RWPE1 (cell line): ENCODE results near the gene IMMP2L.

Experiments used
- CTCF ChIA-PET: fragments of 350-600 bp; sonication (Branson Sonifier 250); formaldehyde crosslinking; extraction: SDS; loops from one replicate; lab custom pipeline; 2021; lab: Yijun Ruan, JAX
- POLR2A ChIA-PET: fragments of 400-600 bp; formaldehyde crosslinking; extraction: SDS; loops from one replicate; lab custom pipeline; 2020; ENCODE audit warnings: antibody characterized with exemption; ENCODE audit not compliant: low non-redundant PET; lab: Yijun Ruan, JAX
- DNase-seq: peaks from one replicate; pipeline ENCODE4 v3.0.0; 2012; ENCODE audit warnings: low spot score
- H3K27ac ChIP-seq: fragments of 450-650 bp; 2 replicates; pipeline ENCODE4 v1.5.1; 2017
- CTCF ChIP-seq: fragments of 450-650 bp; conservative IDR thresholded peaks from 2 replicates; pipeline ENCODE4 v1.5.1; 2017; ENCODE audit warnings: low read depth, mild to moderate bottlenecking

IMMP2L gene

GRCh38 chr7:111027396-111027795, 534.9 kb downstream of the IMMP2L start:
- CTCF ChIA-PET: no interaction called here
- no peak for DNase-seq
- H3K27ac ChIP-seq: no peak overlapping the region
- POLR2A ChIA-PET: no interaction called here
- TF ChIP-seq CTCF: no peak

GRCh38 chr7:111026806-111027205, 535.5 kb downstream of the IMMP2L start:
- ChIA-PET CTCF (no interaction called here), POLR2A (no interaction called here)
- no peak for DNase-seq
- no peak for TF ChIP-seq CTCF
- H3K27ac ChIP-seq: no peak overlapping the region

GRCh38 chr7:111026343-111026742, 535.9 kb downstream of the IMMP2L start:
- no peak for DNase-seq
- ChIA-PET CTCF (no interaction called here), POLR2A (no interaction called here)
- no peak for TF ChIP-seq CTCF
- H3K27ac ChIP-seq: no peak overlapping the region

GRCh38 chr7:111025006-111025405, 537.3 kb downstream of the IMMP2L start:
- ChIA-PET CTCF (no interaction called here), POLR2A (no interaction called here)
- no peak for TF ChIP-seq CTCF
- H3K27ac ChIP-seq: no peak overlapping the region
- DNase-seq: no peak

GRCh38 chr7:111018960-111019736, 543.1 kb downstream of the IMMP2L start:
- ChIA-PET POLR2A (no interaction called here), CTCF (interaction anchor here (0.7 kb wide), 1 partner anchor 23 kb away, joined by 3 read pairs; no protein-coding TSS in a partner anchor)
- no peak for DNase-seq
- TF ChIP-seq CTCF: no peak
- H3K27ac ChIP-seq: no peak overlapping the region

- DNase-seq: no peak
- TF ChIP-seq CTCF: no peak
- H3K27ac ChIP-seq: no peak overlapping the region
- ChIA-PET POLR2A (no interaction called here), CTCF (interaction anchor here (0.7 kb wide), 1 partner anchor 23 kb away, joined by 3 read pairs; no protein-coding TSS in a partner anchor)
Observed at GRCh38 chr7:111018447-111018846, 543.8 kb downstream of the IMMP2L start.
